OCI-LY1 (cell line): ENCODE data around the gene MPEG1.

Experiments
- H2AFZ ChIP-seq: fragments of 200-600 bp; sonication (generic), shearing (Covaris generic); 2 replicates; pipeline ENCODE4 v1.6.0; 2014; ENCODE audit warnings: antibody characterized with exemption, mild to moderate bottlenecking, low read length
- H3F3A ChIP-seq: fragments of 200-600 bp; sonication (generic), shearing (Covaris generic); 2 replicates; pipeline ENCODE4 v1.6.0; 2014; ENCODE audit warnings: mild to moderate bottlenecking, antibody characterized with exemption, low read length, moderate library complexity; ENCODE audit not compliant: insufficient read depth
- H3K27ac ChIP-seq: fragments of 200-600 bp; sonication (generic); 2 replicates; pipeline ENCODE4 v1.5.1; 2014; ENCODE audit warnings: low read length, mixed run types, mild to moderate bottlenecking, low read depth; ENCODE audit not compliant: poor library complexity, severe bottlenecking
- H3K27me3 ChIP-seq: fragments of 200-600 bp; sonication (generic); 2 replicates; pipeline ENCODE4 v1.6.0; 2014; ENCODE audit warnings: antibody characterized with exemption, mild to moderate bottlenecking, low read length, moderate library complexity; ENCODE audit not compliant: insufficient read depth
- H3K36me3 ChIP-seq: fragments of 200-600 bp; sonication (generic); 2 replicates; pipeline ENCODE4 v1.6.1; 2014; ENCODE audit warnings: mild to moderate bottlenecking, antibody characterized with exemption, low read length, moderate library complexity, mixed read lengths; ENCODE audit not compliant: insufficient read depth
- H3K4me1 ChIP-seq: fragments of 200-600 bp; sonication (generic); 2 replicates; pipeline ENCODE4 v1.5.1; 2014; ENCODE audit warnings: mild to moderate bottlenecking, low read length, moderate library complexity; ENCODE audit not compliant: insufficient read depth, severe bottlenecking
- H3K4me2 ChIP-seq: fragments of 200-600 bp; sonication (generic), shearing (Covaris generic); 2 replicates; pipeline ENCODE4 v1.6.1; 2014; ENCODE audit warnings: low read length
- H3K4me3 ChIP-seq: fragments of 200-600 bp; sonication (generic); 2 replicates; pipeline ENCODE4 v1.5.1; 2014; ENCODE audit warnings: low read length, low read depth, mild to moderate bottlenecking, mixed read lengths; ENCODE audit not compliant: poor library complexity, severe bottlenecking
- H3K79me2 ChIP-seq: fragments of 200-600 bp; shearing (Covaris generic); 2 replicates; pipeline ENCODE4 v1.6.1; 2016; ENCODE audit warnings: mixed run types, low read length, mixed read lengths; ENCODE audit not compliant: insufficient read depth
- H3K9ac ChIP-seq: fragments of 200-600 bp; sonication (generic), shearing (Covaris generic); 2 replicates; pipeline ENCODE4 v1.6.1; 2014; ENCODE audit warnings: mild to moderate bottlenecking, low read length, mixed read lengths
- H3K9me2 ChIP-seq: fragments of 200-600 bp; sonication (generic), shearing (Covaris generic); 2 replicates; pipeline ENCODE4 v1.6.1; 2014; ENCODE audit warnings: low read depth, mild to moderate bottlenecking, low read length, mixed read lengths
- H3K9me3 ChIP-seq: fragments of 200-600 bp; shearing (Covaris generic); 2 replicates; pipeline ENCODE4 v1.6.1; 2014; ENCODE audit warnings: low read length, mixed read lengths
- H4K20me1 ChIP-seq: fragments of 200-600 bp; sonication (generic), shearing (Covaris generic); 2 replicates; pipeline ENCODE4 v1.6.0; 2016; ENCODE audit warnings: mild to moderate bottlenecking, low read length; ENCODE audit not compliant: insufficient read depth
- EZH2 ChIP-seq: fragments of 200-600 bp; sonication (generic), shearing (Covaris generic); IDR thresholded peaks from 2 replicates; pipeline ENCODE4 v1.8.0; 2017; ENCODE audit warnings: borderline replicate concordance, mixed run types, mild to moderate bottlenecking, antibody characterized with exemption, low read length, moderate library complexity, mixed read lengths
- TF ChIP-seq, protein P1 (sequence below): fragments of 200-600 bp; sonication (generic), shearing (Covaris generic); IDR thresholded peaks from 2 replicates; pipeline ENCODE4 v1.5.1; 2017; ENCODE audit warnings: mild to moderate bottlenecking, antibody characterized with exemption, low read length, moderate library complexity, mixed read lengths

The MPEG1 gene

GRCh38 chr11:59187035-59187434 is 25.7 kb downstream of the MPEG1 start:
- no peaks in the 10 kb centered on the region for H3K9me3 ChIP-seq
- H3K9ac ChIP-seq, result no peak overlapping the region
- H3K79me2 ChIP-seq, result no peaks in the 10 kb centered on the region
- H4K20me1 ChIP-seq, result no peaks in the 10 kb centered on the region
- TF ChIP-seq, protein P1, sequence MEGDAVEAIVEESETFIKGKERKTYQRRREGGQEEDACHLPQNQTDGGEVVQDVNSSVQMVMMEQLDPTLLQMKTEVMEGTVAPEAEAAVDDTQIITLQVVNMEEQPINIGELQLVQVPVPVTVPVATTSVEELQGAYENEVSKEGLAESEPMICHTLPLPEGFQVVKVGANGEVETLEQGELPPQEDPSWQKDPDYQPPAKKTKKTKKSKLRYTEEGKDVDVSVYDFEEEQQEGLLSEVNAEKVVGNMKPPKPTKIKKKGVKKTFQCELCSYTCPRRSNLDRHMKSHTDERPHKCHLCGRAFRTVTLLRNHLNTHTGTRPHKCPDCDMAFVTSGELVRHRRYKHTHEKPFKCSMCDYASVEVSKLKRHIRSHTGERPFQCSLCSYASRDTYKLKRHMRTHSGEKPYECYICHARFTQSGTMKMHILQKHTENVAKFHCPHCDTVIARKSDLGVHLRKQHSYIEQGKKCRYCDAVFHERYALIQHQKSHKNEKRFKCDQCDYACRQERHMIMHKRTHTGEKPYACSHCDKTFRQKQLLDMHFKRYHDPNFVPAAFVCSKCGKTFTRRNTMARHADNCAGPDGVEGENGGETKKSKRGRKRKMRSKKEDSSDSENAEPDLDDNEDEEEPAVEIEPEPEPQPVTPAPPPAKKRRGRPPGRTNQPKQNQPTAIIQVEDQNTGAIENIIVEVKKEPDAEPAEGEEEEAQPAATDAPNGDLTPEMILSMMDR, result no peak
- no peak for TF ChIP-seq EZH2
- peaks cover 14% of the 10 kb centered on the region for H3K4me1 ChIP-seq
- no peak overlapping the region for H3K27ac ChIP-seq
- no peaks in the 10 kb centered on the region for H3F3A ChIP-seq
- H2AFZ ChIP-seq, result no peak overlapping the region
- no peak overlapping the region for H3K4me3 ChIP-seq
- no peaks in the 10 kb centered on the region for H3K9me2 ChIP-seq
- H3K4me2 ChIP-seq, result no peak overlapping the region
- no peaks in the 10 kb centered on the region for H3K27me3 ChIP-seq
- H3K36me3 ChIP-seq, result no peaks in the 10 kb centered on the region

DNA sequence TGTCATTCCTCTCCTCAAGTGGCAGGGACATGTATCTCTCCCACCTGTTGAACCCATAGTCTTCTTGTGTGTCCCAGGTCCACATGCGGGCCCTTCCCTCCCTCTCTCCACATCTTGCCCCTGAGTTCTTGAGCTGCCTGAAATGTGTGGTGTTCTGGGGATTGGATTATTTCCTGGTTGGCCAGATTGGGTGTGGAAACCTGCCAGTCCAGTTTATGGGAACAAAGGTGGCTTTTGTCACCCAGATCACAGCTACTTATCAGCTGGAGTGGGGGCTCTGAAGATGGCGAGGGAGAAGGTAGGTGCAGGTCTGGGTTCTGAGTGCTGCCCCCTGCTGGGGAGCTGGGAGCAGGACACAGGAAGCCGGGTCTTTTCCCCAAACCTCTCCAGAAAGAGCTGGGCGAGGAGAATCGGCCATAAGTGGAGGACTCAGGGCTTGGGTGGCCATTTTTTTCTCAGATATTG is 26.6 kb downstream of the MPEG1 start:
- Histone ChIP-seq H3K27ac (no peak overlapping the region), H3K9me2 (no peaks in the 10 kb centered on the region), H3K36me3 (no peaks in the 10 kb centered on the region), H3K4me2 (no peak overlapping the region), H3K4me3 (no peak overlapping the region), H4K20me1 (no peaks in the 10 kb centered on the region), H3K4me1 (peaks cover 14% of the 10 kb centered on the region), H3F3A (no peaks in the 10 kb centered on the region), H3K79me2 (no peaks in the 10 kb centered on the region), H3K9me3 (no peaks in the 10 kb centered on the region), H3K27me3 (no peaks in the 10 kb centered on the region), H2AFZ (no peak overlapping the region), H3K9ac (no peak overlapping the region)
- no peak for TF ChIP-seq EZH2
- TF ChIP-seq, protein P1, result peak; percentile 90

DNA sequence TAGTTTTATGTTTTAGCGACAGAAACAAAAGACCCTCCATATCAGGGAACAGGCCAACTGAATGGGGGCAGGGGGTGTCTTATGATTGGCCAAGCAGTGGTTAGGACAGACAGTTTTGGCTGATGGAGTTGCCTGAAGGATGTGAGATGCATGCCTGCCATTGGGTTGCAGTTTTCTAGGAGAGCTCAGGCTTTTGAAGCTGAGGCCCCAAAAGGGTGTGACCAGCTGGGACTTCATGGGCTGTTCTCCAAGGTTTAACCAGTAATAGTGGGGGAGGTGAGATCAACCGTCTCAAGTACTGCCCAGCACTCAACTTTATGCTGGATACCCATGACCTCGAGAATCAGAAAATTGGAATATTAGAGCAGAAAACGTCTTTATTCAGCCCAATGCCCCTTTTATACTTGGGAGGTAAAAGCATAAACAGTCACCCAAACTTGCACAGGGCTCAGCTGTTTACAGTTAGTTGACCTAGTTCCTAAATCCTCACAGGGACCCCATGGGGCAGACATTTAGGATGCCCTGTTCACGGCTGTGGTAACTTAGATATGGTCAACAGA is 27.3 kb downstream of the MPEG1 start:
- TF ChIP-seq EZH2, result no peak
- TF ChIP-seq, protein P1, result no peak
- no peak overlapping the region for H2AFZ ChIP-seq
- no peaks in the 10 kb centered on the region for H3K79me2 ChIP-seq
- peaks cover 14% of the 10 kb centered on the region for H3K4me1 ChIP-seq
- no peak overlapping the region for H3K27ac ChIP-seq
- no peaks in the 10 kb centered on the region for H3K9me3 ChIP-seq
- no peaks in the 10 kb centered on the region for H3K36me3 ChIP-seq
- H3K9ac ChIP-seq, result no peak overlapping the region
- no peak overlapping the region for H3K4me2 ChIP-seq
- H3F3A ChIP-seq, result no peaks in the 10 kb centered on the region
- H4K20me1 ChIP-seq, result no peaks in the 10 kb centered on the region
- no peaks in the 10 kb centered on the region for H3K27me3 ChIP-seq
- H3K4me3 ChIP-seq, result no peak overlapping the region
- no peaks in the 10 kb centered on the region for H3K9me2 ChIP-seq
